Measurements from ENCODE around the gene TRMT2B. TPM values are rescaled to one million over a fixed set of nuclear protein-coding genes. Genes with fewer than 3 reads are reported as not detected.
"Not testable (repeated sequence)": the region's sequence is repeated elsewhere in the genome, so short reads cannot be mapped to it uniquely, and the experiment has no call there.

TRMT2B gene
- 7.3 TPM for polyA plus RNA-seq (ENCODE audit: insufficient read length)

DNA sequence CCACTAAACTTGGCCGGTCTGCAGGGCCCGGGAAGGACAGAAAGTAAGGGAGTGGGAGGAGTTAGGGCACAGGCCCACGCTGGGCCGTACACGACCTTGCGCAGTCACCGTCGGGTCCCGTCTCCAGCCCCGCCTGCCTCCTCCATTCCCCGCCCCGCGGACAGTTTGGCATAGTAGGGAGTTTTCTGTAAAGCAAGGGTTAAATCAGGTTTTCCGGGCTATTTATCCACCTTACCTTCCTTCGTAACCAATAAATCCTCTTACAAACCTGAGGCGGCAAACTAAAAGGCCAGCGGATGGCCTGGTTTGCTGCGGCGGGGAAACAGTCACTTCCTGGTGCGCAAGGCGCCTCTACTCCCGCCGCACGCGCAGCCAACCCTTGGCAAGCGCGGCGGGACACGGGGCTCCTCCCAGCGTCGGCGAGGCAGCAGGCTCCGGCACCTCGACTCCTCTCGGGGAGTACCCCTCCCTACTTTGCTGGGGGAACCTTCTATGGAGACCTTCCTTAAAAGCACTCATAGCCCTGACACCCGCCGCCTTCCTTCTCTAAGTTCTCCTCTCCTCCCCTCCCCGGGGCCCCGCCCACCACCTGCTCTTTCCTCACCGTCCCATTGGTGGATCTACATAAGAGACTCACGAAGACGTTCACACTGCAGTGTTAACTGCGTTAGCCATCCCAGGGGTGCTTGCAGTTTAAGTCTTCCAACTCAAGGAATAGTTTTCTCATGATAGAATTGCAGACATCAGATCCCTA, at the start of gene TRMT2B:
TRMT2B (minus strand) TSS at position 563 of the 754 bp plus-strand sequence. CDS start 9,822 bp downstream, outside the sequence.
- DNase-seq (ENCODE audit: low read depth), result peak; percentile 31

DNA sequence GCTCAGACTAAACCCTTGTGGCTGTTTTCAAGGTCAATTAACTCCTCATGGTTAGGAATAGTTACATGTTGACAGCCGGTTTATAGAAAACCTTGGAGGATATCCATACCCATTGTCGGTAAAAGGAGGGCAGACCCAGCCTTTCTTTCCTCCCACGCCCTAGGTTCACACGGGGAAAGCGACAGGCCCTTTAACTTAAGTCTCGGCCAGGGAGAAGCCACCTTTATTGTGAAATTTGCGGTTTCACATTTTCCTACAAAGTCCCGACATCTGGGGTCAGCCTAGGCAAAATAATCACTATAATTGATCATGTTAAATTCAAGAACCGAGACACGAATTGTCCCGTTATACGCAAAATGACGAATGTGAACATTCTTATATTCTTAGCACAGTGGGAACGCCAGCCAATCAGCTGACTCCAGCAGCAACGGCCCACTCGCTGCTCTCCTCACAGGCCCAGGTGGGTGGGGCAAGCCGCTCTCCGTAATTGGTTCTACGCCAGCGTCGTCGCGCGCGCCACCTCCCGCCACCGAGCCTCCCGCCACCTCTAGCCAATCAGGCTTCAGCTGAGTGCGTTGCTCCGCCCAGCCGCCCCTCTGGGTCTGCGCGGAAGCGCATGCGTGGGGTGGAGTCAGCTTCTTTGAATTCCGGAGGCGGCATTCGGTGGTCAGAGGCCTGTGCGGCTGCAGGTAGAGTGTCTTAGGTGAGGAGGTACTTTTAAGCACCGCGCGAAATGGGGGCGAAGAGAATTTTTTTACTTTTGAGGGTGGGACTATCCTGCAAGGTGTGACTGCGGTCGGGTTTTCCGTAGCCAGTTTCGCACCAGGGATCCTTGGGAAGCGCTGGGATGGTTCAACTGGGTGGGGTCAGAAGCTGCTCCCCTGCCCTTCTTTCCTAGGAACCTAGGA, 45.9 kb upstream of the TRMT2B start, which contains the start of gene CENPI:
CENPI (plus strand) TSS at position 659 of the 908 bp plus-strand sequence. CDS start 2,867 bp downstream, outside the sequence.
- DNase-seq (ENCODE audit: low read depth), result peak; percentile 68

- no peak for DNase-seq (ENCODE audit: low read depth)
These were observed 39.9 kb upstream of the TRMT2B start for GRCh38 chrX:101091817-101092216.

DNA sequence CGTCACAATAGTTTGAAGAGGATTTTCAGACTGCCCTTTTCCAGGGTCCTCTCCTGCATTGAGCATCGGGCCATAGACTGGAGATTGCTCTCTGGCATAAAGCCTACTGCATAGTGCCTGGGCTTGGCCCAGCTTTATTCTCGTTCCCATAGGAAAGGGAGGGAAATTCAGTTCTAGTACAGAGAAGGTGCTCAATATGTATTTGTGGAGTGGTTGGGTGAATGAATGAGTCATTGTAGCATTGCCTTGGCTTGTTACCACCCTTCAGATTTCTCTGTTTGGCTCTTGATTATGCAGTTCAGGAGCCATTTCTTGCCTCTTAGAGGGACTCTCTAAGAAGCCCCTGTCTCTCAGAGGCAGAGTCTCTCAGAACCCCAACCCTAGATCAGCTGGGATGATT, 29.3 kb upstream of the TRMT2B start:
- DNase-seq (ENCODE audit: low read depth), result no peak

DNA sequence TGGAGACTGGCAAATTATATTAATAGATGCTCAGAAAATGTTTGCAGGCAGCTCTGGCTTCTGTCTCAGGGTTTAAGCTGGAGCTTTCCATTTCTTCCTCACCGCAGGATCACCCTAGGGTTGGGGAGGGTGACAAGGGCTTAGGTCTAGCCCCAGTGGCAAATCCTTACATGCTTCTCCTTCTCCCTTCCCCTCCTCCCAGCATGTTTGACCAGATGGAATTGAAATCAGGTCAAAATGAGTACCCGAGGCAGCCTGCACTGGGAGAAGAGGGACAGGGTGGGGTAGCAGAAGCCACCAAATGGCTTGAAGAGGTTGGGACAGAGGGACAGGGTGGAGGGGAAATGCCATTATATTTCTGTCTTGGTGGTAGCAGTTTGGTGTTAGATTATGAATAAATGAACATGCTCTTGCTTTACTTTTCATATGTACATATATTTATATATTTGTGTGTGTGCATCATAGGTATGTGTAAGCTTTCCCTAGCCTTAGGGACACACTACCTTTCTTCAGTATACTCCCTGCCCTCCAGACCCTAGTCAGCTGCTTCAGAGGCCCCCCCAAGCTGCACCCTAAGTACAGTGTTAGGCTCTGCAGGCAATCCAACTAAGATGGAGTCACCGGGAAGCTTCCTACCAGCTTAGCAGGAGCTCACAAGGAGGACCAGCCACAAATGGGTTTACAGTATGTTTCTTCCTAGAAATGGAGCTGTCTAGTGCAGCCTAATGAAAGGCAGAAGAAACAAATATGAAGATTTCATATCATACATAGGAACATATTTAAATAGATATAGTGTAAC, 28.6 kb upstream of the TRMT2B start:
- no peak for DNase-seq (ENCODE audit: low read depth)

- DNase-seq (ENCODE audit: low read depth), result no peak
These were observed 27.9 kb upstream of the TRMT2B start for GRCh38 chrX:101079736-101080270.

DNA sequence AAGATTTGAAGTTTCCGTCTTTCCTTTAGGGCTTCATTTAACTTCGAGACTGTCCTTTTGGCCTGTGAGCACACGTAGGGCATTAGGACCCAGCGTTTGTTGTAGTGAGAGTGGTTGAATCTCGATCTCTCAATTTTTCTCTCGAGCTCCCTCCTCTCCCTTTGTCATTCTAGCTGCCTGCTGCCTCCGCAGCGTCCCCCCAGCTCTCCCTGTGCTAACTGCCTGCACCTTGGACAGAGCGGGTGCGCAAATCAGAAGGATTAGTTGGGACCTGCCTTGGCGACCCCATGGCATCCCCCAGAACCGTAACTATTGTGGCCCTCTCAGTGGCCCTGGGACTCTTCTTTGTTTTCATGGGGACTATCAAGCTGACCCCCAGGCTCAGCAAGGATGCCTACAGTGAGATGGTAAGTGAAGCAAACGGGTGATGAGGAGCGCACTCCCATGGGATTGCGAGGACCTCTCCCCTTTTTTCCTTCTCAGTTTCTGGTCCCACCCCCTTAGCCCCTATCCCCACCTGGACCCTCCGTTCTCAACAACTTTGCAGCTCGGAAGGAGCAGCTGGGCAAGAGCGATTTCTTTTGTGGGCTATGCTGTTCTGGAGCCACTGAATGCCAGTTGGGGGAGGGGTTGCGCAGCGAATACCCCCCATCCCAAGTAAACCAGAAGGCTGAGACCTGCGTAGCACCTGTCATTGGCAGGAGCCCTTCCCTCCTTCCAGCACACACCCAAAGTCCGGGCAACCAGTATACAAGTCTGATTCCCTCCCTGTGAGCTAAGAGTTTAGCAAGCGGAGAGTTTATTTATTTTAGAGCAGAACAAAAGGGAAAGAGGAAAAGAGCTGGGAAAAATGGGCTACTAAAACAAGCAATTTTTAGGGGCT, 27.0 kb upstream of the TRMT2B start, which contains the start of gene TMEM35A:
TMEM35A (plus strand) TSS at position 164 of the 883 bp plus-strand sequence; CDS start at position 288, 124 bp downstream.
- peak; percentile 14 for DNase-seq (ENCODE audit: low read depth)

DNA sequence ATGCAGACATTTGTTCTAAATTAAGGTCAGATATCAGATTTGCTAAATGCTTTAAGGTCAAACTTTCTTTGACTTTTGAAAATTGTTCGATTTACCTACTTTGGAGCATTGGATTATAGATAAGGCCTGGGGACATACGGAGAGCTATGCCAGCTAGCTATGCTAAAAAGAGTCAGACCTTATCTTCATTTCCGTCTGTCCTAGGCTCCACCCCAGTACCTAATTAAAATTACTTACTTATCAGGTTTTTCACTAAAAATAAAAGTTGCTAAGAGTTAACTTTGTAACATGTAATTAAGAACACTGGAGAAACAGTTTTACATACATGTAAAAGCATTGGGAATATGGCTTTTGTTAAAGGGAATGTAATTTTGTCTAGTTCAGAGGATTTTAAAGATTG, 19.7 kb upstream of the TRMT2B start:
- DNase-seq (ENCODE audit: low read depth), result no peak

- DNase-seq (ENCODE audit: low read depth), result no peak
These were observed 10.3 kb upstream of the TRMT2B start for GRCh38 chrX:101062176-101062575.

GRCh38 chrX:101057093-101057714, 5.3 kb upstream of the TRMT2B start:
- no peak for DNase-seq (ENCODE audit: low read depth)

- not testable (repeated sequence) for DNase-seq (ENCODE audit: low read depth)
These were observed 4.6 kb upstream of the TRMT2B start for GRCh38 chrX:101056551-101056950.

DNA sequence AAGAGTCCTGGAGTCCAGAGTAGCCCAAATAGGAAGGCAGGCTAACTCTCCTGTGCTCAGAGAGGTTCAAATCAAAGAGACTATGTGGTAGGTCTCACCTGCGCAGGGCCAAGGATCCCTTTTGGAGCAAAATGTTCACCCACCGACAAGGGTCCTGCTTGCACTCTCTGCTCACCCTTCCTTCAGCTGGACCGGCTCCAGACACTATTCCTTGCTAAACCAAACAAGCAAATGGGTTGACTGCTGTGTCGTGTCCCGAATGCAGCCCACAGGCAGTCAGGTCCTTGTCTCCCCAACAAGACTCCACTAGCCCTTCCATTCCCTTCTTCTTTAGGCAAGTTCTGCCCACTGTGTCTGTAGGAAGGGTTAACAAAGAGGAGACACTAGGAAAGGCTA, 760 bp downstream of the TRMT2B start:
- DNase-seq (ENCODE audit: low read depth), result no peak

- DNase-seq (ENCODE audit: low read depth), result no peak
These were observed 11.7 kb downstream of the TRMT2B start for GRCh38 chrX:101040197-101040596.

- DNase-seq (ENCODE audit: low read depth), result no peak
These were observed 14.7 kb downstream of the TRMT2B start for GRCh38 chrX:101037231-101037630.

GRCh38 chrX:101029665-101030064, 22.2 kb downstream of the TRMT2B start:
- DNase-seq (ENCODE audit: low read depth), result no peak

DNA sequence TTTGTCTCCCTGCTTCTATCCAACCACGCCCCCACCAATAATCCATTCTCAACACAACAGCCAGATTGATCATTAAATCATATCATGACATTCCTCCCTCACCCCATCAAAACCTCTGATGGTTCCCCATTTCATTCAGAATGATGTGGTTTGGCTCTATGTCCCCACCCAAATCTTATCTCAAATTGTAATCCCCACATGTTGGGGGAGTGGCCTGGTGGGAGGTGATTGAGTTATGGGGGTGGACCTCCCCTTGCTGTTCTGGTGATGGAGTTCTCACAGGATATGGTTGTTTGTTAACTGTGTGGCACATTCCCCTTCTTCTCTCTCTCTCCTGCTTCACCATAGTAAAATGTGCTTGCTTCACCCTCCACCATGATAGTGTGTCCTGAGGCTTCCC, 23.3 kb downstream of the TRMT2B start:
- DNase-seq (ENCODE audit: low read depth), result no peak

DNA sequence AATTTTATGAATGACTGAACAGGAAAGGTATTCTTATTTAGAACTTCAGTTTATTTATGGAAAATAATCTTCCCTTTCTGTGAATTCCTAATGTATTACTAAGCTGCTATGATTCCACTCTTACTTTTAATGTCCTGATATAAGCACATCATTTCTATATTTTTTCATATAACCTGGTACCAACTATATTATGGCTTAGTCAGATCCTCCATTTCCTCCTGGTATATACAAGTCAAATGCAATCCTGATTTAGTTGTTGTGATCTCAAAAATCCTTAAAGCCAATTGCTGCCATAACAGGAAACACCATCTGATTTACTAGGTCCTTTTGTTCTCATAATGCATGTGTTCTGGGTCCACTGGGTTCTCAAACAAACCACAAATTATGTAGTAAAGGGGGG, 26.8 kb downstream of the TRMT2B start:
- no peak for DNase-seq (ENCODE audit: low read depth)

GRCh38 chrX:101022020-101022419, 29.9 kb downstream of the TRMT2B start:
- DNase-seq (ENCODE audit: low read depth), result no peak

DNA sequence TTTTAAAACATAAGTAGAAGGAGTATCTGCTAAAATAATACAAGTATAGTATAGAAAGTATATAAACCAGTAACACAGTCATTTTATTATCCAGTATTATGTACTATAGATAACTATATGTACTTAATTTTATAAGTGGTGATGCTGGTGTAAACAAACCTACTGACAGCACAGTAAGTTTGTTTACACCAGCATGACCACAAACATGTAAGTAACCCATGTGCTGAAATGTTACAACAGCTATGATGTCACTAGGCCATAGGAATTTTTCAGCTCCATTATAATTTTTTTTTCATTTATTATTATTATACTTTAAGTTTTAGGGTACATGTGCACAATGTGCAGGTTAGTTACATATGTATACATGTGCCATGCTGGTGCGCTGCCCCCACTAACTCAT, 39.9 kb downstream of the TRMT2B start:
- not testable (repeated sequence) for DNase-seq (ENCODE audit: low read depth)

DNA sequence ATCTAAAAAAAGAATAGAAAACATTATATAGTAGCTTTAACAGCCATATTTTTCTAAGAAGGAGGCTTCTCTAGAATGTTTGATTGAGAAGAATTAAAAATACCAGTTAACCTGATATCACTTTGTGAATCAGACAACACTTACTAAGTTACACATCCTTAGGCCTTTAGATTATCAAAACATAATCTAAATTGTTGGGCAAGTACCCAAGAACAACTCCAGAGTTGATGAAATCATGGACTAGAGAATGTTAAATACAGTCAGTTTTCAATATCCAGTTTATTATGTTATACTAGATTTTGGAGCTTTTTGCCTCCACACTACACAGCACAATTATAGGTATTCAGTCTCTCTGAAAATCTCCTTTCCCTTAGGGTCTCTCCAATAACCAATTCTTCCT, 42.8 kb downstream of the TRMT2B start:
- no peak for DNase-seq (ENCODE audit: low read depth)

All from forelimb muscle (tissue), 1 donor.